Calu3 (cell line): ENCODE results near the gene NEK6. TPM values are rescaled to one million over a fixed set of nuclear protein-coding genes. Genes with fewer than 3 reads are reported as not detected.

Source experiments
- BruUV-seq: library from RNA; stranded (reverse); fragments of 400-500 nt; replicated peaks from 2 replicates; lab custom pipeline; 2021; lab: Mats Ljungman, UMichigan
- CTCF ChIA-PET: fragments of 300-600 bp; sonication (Branson Sonifier 250); formaldehyde crosslinking; loops from one replicate; lab custom pipeline; 2022; ENCODE audit warnings: antibody characterized with exemption; lab: Charles Lee
- DNase-seq: peaks from one replicate; pipeline ENCODE4 v3.0.0; 2022
- H3K27ac Mint-ChIP-seq: one replicate; pipeline ENCODE4 v1.8.0; 2022; ENCODE audit warnings: mixed read lengths; ENCODE audit not compliant: unreplicated experiment
- H3K27me3 Mint-ChIP-seq: one replicate; pipeline ENCODE4 v1.8.0; 2022; ENCODE audit warnings: mixed read lengths; ENCODE audit not compliant: unreplicated experiment
- H3K36me3 Mint-ChIP-seq: one replicate; pipeline ENCODE4 v1.8.0; 2022; ENCODE audit warnings: mild to moderate bottlenecking, moderate library complexity, mixed read lengths; ENCODE audit not compliant: insufficient read depth, unreplicated experiment
- H3K4me1 Mint-ChIP-seq: one replicate; pipeline ENCODE4 v1.8.0; 2022; ENCODE audit warnings: mild to moderate bottlenecking, low read depth, mixed read lengths; ENCODE audit not compliant: unreplicated experiment
- H3K4me3 Mint-ChIP-seq: one replicate; pipeline ENCODE4 v1.8.0; 2022; ENCODE audit warnings: mild to moderate bottlenecking, low read depth, moderate library complexity, mixed read lengths; ENCODE audit not compliant: unreplicated experiment
- H3K9me3 Mint-ChIP-seq: one replicate; pipeline ENCODE4 v1.8.0; 2022; ENCODE audit warnings: low read depth, mixed read lengths; ENCODE audit not compliant: unreplicated experiment
- intact Hi-C: fragments of 100-400 bp; cut with micrococcal nuclease; formaldehyde crosslinking; loops from one replicate; pipeline ENCODE4 v1.10.0; 2022; ENCODE audit not compliant: unreplicated experiment
- total RNA-seq: library from RNA; stranded (reverse); gene quantifications from 2 replicates; pipeline ENCODE4 v1.2.3, GENCODE V29; 2022
- TF ChIP-seq, protein P1 (sequence below): fragments of 200-600 bp; IDR thresholded peaks from one replicate; pipeline ENCODE4 v1.8.0; 2022; ENCODE audit warnings: antibody characterized with exemption; ENCODE audit not compliant: unreplicated experiment

NEK6 gene
- total RNA-seq, 1 experiment from 2014 or later, result 43.0 TPM

DNA sequence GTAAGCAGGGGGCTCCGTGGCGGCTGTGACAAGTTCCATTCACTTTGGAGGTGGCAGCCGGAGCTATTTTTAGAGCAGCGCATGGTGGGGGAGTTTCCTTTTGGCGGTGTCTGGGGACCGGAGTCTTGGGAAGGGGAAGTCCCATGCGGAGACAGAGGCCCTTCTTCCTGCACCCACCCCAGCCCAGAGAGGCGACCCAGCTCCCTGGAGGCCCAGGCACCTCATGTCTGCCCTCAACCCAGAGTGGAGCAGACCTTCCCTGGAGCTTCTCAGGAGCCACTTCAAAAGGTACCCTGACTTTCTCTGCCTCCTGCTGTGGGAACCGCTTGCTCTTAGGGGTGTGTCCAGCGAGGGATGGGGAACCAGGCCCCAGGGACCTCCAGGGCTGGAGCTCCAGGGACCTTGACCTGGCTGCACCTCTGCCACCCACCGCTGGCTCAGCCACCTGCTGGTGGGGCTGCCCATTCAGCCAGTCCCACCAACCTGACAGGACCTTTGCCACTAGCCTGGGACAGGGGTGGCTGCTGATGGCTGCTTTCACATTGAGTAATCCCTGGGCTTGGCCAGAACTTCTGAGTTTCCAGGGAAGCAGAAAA is 34.1 kb downstream of the NEK6 start:
- TF ChIP-seq, protein P1, sequence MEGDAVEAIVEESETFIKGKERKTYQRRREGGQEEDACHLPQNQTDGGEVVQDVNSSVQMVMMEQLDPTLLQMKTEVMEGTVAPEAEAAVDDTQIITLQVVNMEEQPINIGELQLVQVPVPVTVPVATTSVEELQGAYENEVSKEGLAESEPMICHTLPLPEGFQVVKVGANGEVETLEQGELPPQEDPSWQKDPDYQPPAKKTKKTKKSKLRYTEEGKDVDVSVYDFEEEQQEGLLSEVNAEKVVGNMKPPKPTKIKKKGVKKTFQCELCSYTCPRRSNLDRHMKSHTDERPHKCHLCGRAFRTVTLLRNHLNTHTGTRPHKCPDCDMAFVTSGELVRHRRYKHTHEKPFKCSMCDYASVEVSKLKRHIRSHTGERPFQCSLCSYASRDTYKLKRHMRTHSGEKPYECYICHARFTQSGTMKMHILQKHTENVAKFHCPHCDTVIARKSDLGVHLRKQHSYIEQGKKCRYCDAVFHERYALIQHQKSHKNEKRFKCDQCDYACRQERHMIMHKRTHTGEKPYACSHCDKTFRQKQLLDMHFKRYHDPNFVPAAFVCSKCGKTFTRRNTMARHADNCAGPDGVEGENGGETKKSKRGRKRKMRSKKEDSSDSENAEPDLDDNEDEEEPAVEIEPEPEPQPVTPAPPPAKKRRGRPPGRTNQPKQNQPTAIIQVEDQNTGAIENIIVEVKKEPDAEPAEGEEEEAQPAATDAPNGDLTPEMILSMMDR, result no peak
- H3K36me3 Mint-ChIP-seq, result peaks cover 21% of the 10 kb centered on the region
- intact Hi-C loops, result no loop called here
- no peaks in the 10 kb centered on the region for H3K27me3 Mint-ChIP-seq
- no peak overlapping the region for H3K27ac Mint-ChIP-seq
- CTCF ChIA-PET, result interaction anchor here (1.6 kb wide), 1 partner anchor 158 kb away, joined by 3 read pairs; no protein-coding TSS in a partner anchor
- H3K9me3 Mint-ChIP-seq, result no peaks in the 10 kb centered on the region
- no peak overlapping the region for H3K4me3 Mint-ChIP-seq
- no peak for DNase-seq
- BruUV-seq, result no TSS peak
- H3K4me1 Mint-ChIP-seq, result peaks cover 19% of the 10 kb centered on the region

DNA sequence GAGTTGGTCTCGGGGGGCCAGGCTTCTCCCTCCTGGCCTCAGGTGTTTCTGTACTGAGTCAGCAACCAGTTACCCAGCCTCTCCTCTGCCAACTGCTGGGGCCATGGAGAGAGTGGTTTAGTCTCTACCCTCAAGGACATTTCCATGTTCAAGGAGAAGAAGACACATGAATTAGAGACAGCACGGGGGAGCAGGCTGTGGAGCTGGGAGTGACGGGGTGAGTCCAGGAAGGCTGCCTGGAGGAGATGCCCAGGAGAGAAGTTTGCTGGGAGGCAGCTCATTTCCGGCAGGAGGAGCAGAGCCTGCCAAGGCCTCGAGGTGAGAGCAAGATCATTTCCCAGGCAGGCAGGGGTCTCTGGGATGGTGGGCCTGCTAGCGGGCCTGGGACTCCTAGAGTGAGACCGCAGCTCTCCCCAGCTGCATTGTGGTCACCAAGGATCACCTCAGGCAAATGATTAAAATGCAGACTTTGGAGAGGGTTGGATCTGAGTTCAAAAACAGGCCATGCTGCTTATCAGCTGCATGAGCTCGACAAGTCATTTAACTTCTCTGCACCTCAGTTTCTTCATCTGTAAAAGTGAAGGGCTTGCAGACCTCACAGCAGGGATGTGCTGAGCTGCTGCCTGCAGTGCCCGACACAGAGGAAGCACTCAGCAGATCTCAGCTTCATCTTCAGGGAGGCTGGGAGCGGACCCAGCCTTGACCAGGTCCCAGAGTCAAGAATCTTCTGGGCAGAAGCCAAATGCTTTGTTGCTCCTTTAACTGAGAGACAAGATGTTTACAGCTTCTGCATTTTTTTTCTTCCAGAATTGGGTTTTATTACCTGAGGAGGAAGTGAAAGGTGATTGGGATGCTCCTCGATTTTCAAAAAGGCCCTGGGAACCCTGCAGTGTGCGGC is 35.2 kb downstream of the NEK6 start:
- Mint-ChIP-seq H3K4me3 (no peak overlapping the region), H3K27ac (no peak overlapping the region), H3K27me3 (no peaks in the 10 kb centered on the region), H3K4me1 (peaks cover 19% of the 10 kb centered on the region), H3K36me3 (peaks cover 14% of the 10 kb centered on the region), H3K9me3 (no peaks in the 10 kb centered on the region)
- BruUV-seq, result no TSS peak
- no peak for DNase-seq
- TF ChIP-seq, protein P1, result no peak
- CTCF ChIA-PET, result interaction anchor here (1.6 kb wide), 1 partner anchor 159 kb away, joined by 3 read pairs; no protein-coding TSS in a partner anchor
- intact Hi-C loops, result no loop called here

- CTCF ChIA-PET, result no interaction called here
- TF ChIP-seq, protein P1, result no peak
- no peaks in the 10 kb centered on the region for H3K27me3 Mint-ChIP-seq
- H3K27ac Mint-ChIP-seq, result no peak overlapping the region
- BruUV-seq, result no TSS peak
- no peaks in the 10 kb centered on the region for H3K9me3 Mint-ChIP-seq
- H3K4me3 Mint-ChIP-seq, result no peak overlapping the region
- peaks cover 21% of the 10 kb centered on the region for H3K4me1 Mint-ChIP-seq
- no peak for DNase-seq
- peaks cover 13% of the 10 kb centered on the region for H3K36me3 Mint-ChIP-seq
- intact Hi-C loops, result no loop called here
These were observed 36.2 kb downstream of the NEK6 start for GRCh38 chr9:124293718-124294506.

- no peak for DNase-seq
- H3K27me3 Mint-ChIP-seq, result no peaks in the 10 kb centered on the region
- no TSS peak for BruUV-seq
- intact Hi-C loops, result no loop called here
- TF ChIP-seq, protein P1, result no peak
- CTCF ChIA-PET, result interaction anchor here (0.9 kb wide), 1 partner anchor 35 kb away, joined by 3 read pairs; no protein-coding TSS in a partner anchor
- peaks cover 35% of the 10 kb centered on the region for H3K4me1 Mint-ChIP-seq
- H3K9me3 Mint-ChIP-seq, result no peaks in the 10 kb centered on the region
- no peak overlapping the region for H3K4me3 Mint-ChIP-seq
- H3K36me3 Mint-ChIP-seq, result peaks cover 17% of the 10 kb centered on the region
- no peak overlapping the region for H3K27ac Mint-ChIP-seq
These were observed 37.5 kb downstream of the NEK6 start for GRCh38 chr9:124295159-124295794.
